Measurements from ENCODE around the gene TSPAN9. TPM values are rescaled to one million over a fixed set of nuclear protein-coding genes. Genes with fewer than 3 reads are reported as not detected.

The TSPAN9 gene
- total and polyA plus RNA-seq, 10 of the 15 experiments (the other 5 are each of a cell fraction or from before 2014, with no cell fraction given), result 0.03 to 1.0 (median 0.12) TPM; not detected in 5

DNA sequence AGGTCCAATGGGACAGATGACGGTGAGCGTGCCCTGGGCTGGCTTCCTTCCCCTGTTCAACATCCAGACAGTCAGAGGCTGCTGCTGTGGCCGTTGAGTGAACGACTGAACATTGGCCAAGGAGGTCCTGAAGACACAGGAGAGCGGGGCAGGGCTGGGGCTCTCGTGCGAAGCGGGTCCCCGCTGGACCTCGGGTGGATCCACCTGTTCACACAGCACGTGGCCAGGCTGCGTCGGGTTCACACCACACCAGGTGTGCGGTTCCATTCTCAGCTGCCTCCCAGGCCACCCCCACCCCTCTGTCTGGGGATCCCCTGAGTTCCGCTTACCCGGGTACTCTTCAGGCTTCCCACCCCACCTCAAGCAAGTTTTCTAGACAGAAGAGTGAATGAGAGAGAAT, 214.8 kb downstream of the TSPAN9 start:
- H4K20me1 ChIP-seq (ENCODE audit: control insufficient read depth, insufficient read depth), result no peaks in the 10 kb centered on the region
- H3K9me3 ChIP-seq (replicated peaks; ENCODE audit: control insufficient read depth, insufficient read depth, low read length), result no peaks in the 10 kb centered on the region
- ATAC-seq (no peak), DNase-seq (ENCODE audit: low read depth, low spot score) (no peak), FAIRE-seq (no peak)
- H3K4me1 ChIP-seq (ENCODE audit: control insufficient read depth, insufficient read depth, low read length), result no peaks in the 10 kb centered on the region
- H3K79me2 ChIP-seq (ENCODE audit: control insufficient read depth, insufficient read depth, low read length), result no peaks in the 10 kb centered on the region
- ChIA-PET RAD21 (ENCODE audit: unreplicated experiment) (no interaction called here), POLR2A (no interaction called here), CTCF (interaction anchor here (3.7 kb wide), 1 partner anchor 9 kb away, joined by 24 read pairs; no protein-coding TSS in a partner anchor), SMC1A (ENCODE audit: uncharacterized antibody, unreplicated experiment) (interaction anchor here (1.1 kb wide), 1 partner anchor 8 kb away, joined by 3 read pairs; no protein-coding TSS in a partner anchor)
- TF ChIP-seq CUX1 (IDR thresholded peaks at IDR 0.05; ENCODE audit: insufficient replicate concordance, low read depth, low read length), result no peak
- no peak for TF ChIP-seq POLR2AphosphoS2 (IDR thresholded peaks at IDR 0.05; ENCODE audit: low read depth, low read length)
- no peak for TF ChIP-seq TAF1 (IDR thresholded peaks at IDR 0.05; ENCODE audit: borderline replicate concordance, low read depth, low read length)
- TF ChIP-seq ATF2 (IDR thresholded peaks at IDR 0.05; ENCODE audit: low read length), result no peak
- no peak for TF ChIP-seq PAX8 (IDR thresholded peaks at IDR 0.05)
- no peak for TF ChIP-seq ATF7 (IDR thresholded peaks at IDR 0.05; ENCODE audit: low read depth)
- no peak for TF ChIP-seq ZNF384 (IDR thresholded peaks at IDR 0.05; ENCODE audit: borderline replicate concordance, low read depth, low read length)
- TF ChIP-seq, protein P1, sequence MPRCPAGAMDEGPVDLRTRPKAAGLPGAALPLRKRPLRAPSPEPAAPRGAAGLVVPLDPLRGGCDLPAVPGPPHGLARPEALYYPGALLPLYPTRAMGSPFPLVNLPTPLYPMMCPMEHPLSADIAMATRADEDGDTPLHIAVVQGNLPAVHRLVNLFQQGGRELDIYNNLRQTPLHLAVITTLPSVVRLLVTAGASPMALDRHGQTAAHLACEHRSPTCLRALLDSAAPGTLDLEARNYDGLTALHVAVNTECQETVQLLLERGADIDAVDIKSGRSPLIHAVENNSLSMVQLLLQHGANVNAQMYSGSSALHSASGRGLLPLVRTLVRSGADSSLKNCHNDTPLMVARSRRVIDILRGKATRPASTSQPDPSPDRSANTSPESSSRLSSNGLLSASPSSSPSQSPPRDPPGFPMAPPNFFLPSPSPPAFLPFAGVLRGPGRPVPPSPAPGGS (IDR thresholded peaks at IDR 0.05; ENCODE audit: borderline replicate concordance, insufficient read depth, low read depth, low read length, poor library complexity, severe bottlenecking), result no peak
- TF ChIP-seq FOXK2 (IDR thresholded peaks at IDR 0.05), result no peak
- no peak overlapping the region for H2AFZ ChIP-seq (ENCODE audit: control insufficient read depth, low read depth, low read length)
- intact Hi-C loops (cut with micrococcal nuclease; ENCODE audit: unreplicated experiment) (no loop called here), in situ Hi-C loops (cut with MboI) (loop anchor here (10.0 kb wide), 1 partner anchor 483 kb away; no protein-coding TSS in a partner anchor)
- no peak overlapping the region for H3K4me3 ChIP-seq
- peaks cover 2 to 17% of the 10 kb centered on the region in 2 experiments; a peak in 3 of 4 replicates for H3K27me3 ChIP-seq (replicated peaks in 1 of 2; ENCODE audit: control insufficient read depth in 2 of 2, insufficient read depth in 2 of 2, low read length in 1 of 2)
- H3K36me3 ChIP-seq (ENCODE audit: control insufficient read depth in 2 of 2, insufficient read depth in 2 of 2, low read length in 1 of 2), result no peaks in the 10 kb centered on the region
- H3K9ac ChIP-seq (ENCODE audit: control insufficient read depth, insufficient read depth, low read length), result no peak overlapping the region
- 64% methylated on average over 16 of the region's 16 CpGs for WGBS (ENCODE audit: insufficient coverage, insufficient replicate concordance, low lambda C conversion rate, missing lambda C conversion rate)
- no TSS peak for BruUV-seq (replicated peaks)
- H3K4me2 ChIP-seq (ENCODE audit: control insufficient read depth, insufficient read depth), result no peak overlapping the region
- no peak overlapping the region for H3K27ac ChIP-seq (ENCODE audit: control insufficient read depth, insufficient read depth)
